Activated CD4-positive, alpha-beta T cell treated with anti-CD3 and anti-CD28 coated beads for 36 hours (primary cell): ENCODE measurements around the gene RGMB. TPM values are rescaled to one million over a fixed set of nuclear protein-coding genes. Genes with fewer than 3 reads are reported as not detected.

ENCODE experiments used
- ATAC-seq: fragments of 200-7000 bp; cut with Tn5 transposase; one replicate; pipeline ENCODE4 v1.10.0; 2021; ENCODE audit warnings: mild to moderate bottlenecking, moderate library complexity
- CTCF ChIA-PET: fragments of 350-600 bp; sonication (Branson Sonifier 250); formaldehyde crosslinking; loops from one replicate; lab custom pipeline; 2021; ENCODE audit warnings: antibody characterized with exemption; lab: Charles Lee
- POLR2A ChIA-PET: fragments of 350-600 bp; sonication (Branson Sonifier 250); formaldehyde crosslinking; loops from one replicate; lab custom pipeline; 2021; ENCODE audit warnings: antibody characterized with exemption, inconsistent platforms; lab: Charles Lee
- DNase-seq: peaks from one replicate; pipeline ENCODE4 v3.0.0-alpha.2; 2020
- H3K27ac Mint-ChIP-seq: one replicate; pipeline ENCODE4 v1.8.0; 2021; ENCODE audit warnings: mixed read lengths
- H3K27me3 Mint-ChIP-seq: one replicate; pipeline ENCODE4 v1.8.0; 2021; ENCODE audit warnings: mixed read lengths
- H3K36me3 Mint-ChIP-seq: one replicate; pipeline ENCODE4 v1.8.0; 2021; ENCODE audit warnings: low read depth, mixed read lengths
- H3K4me1 Mint-ChIP-seq: one replicate; pipeline ENCODE4 v1.8.0; 2021; ENCODE audit warnings: mixed read lengths
- H3K4me3 Mint-ChIP-seq: one replicate; pipeline ENCODE4 v1.8.0; 2021; ENCODE audit warnings: mild to moderate bottlenecking, moderate library complexity, mixed read lengths
- H3K9me3 Mint-ChIP-seq: one replicate; pipeline ENCODE4 v1.8.0; 2021; ENCODE audit warnings: low read depth, mixed read lengths
- intact Hi-C, 2 experiments: fragments of 100-400 bp; cut with DNase I in 1 of 2; cut with micrococcal nuclease in 1 of 2; formaldehyde crosslinking; loops; one replicate each; pipeline versions ENCODE4 v1.14.2 to v1.15.1; 2022 to 2024; cut with DNase I, micrococcal nuclease
- total RNA-seq, 2 experiments: library from RNA; stranded (reverse); gene quantifications; one replicate each; pipeline ENCODE4 v1.2.3, GENCODE V29; 2021

RGMB gene
- total RNA-seq, 2 experiments from 2014 or later = 2.8 to 2.9 TPM

DNA sequence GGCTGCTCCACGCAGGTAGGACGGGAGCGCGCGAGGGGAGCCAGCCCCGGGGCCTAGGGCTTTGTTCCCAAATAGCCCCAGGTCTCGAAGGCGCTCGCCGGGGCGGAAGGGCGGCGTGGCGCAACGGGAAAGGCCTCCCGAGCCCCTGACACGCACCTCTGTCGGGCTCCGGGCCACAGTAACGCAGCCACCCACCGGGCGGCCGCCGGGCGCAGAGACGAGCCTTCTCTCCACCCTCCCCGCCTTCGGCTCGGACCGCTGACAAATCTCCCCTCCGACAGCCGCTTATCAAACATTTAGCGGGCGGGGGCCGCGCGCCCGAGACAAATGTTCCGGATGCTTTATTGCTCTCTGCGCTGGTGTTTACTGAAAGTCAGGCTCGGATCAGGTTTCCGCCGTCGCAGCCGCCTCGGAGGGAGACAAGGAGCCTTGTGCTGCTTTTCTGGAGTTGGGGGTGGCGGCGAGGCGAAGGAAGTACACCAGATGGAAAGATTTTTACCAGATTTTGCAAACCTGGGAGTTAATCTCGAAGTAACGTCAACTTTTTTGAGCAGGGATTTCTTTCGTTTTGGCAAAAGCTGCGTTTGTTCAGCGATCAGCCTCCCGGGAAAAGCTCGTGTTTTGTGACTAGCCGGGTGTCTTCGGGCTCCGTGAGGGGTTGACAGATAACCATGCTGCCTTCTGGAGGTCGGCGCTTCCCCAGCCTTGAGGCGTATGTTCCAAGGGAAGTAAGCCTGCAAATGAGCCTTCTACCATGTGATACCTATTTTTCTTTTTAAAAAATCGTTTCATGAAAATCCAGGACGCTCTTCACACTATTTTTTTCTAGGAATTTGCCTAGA, 950 bp downstream of the RGMB start:
- peak; percentile 76 for DNase-seq
- Mint-ChIP-seq H3K36me3 (peaks cover 2% of the 10 kb centered on the region), H3K27ac (peak overlapping the region; percentile 77), H3K4me1 (peaks cover 48% of the 10 kb centered on the region), H3K27me3 (peaks cover 26% of the 10 kb centered on the region), H3K4me3 (peak overlapping the region; percentile 88), H3K9me3 (no peaks in the 10 kb centered on the region)
- intact Hi-C loops = loop anchor here (1.0 to 5.0 kb wide), 4 partner anchors 22 to 1897 kb away; partner anchors contain the start of genes ERAP2 (in 1 of the 2) and LNPEP (in 1 of the 2)
- ATAC-seq = peak; percentile 27
- ChIA-PET POLR2A (no interaction called here), CTCF (interaction anchor here (1.1 kb wide), 1 partner anchor 22 kb away, joined by 3 read pairs; no protein-coding TSS in a partner anchor)

DNA sequence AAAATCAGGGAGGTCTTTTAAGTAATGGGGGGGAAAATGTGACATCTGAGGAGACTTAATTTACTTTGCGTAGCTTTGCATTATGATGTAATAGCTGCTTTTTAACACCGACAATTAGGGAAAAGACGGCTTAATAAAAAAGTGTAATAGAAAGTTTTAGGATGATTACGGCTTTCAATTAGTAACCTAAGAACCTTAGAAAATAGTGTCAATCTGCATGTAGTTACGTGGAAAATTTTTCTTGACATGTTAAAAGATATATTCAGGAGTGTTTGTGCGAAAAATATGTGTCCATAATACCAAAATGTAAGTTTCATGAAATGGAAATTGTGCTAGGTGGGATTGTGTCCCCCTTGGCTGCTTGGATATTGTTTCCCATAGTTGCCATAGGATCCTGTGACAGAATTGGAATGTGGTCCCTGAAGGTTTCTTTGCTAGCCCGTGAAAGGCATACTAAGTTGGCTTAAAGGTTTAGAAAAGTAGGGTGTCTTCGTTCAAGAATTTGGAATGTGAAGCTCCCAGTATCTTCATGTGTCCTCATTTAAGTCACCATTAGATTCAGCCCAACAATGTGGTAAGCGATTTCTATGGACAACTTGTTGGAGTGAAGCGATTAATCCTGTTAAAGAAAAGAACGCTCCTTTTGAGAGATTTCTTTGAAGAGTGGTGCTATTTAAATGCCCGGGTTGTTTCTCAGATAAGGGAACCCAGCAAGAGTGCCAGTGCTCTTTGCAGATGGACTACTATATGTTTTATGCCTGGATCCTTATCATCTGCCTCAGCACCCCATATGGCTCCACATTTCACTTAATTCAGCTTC, 2.0 kb downstream of the RGMB start:
- ChIA-PET CTCF (interaction anchor here (4.0 kb wide), 1 partner anchor 20 kb away, joined by 17 read pairs; no protein-coding TSS in a partner anchor), POLR2A (no interaction called here)
- DNase-seq (no peak), ATAC-seq (no peak)
- no peaks in the 10 kb centered on the region for H3K9me3 Mint-ChIP-seq
- no peak overlapping the region for H3K27ac Mint-ChIP-seq
- peak overlapping the region; percentile 88 for H3K4me3 Mint-ChIP-seq
- peaks cover 4% of the 10 kb centered on the region for H3K36me3 Mint-ChIP-seq
- intact Hi-C loops = no loop called here
- peaks cover 46% of the 10 kb centered on the region for H3K4me1 Mint-ChIP-seq
- peaks cover 20% of the 10 kb centered on the region for H3K27me3 Mint-ChIP-seq

DNA sequence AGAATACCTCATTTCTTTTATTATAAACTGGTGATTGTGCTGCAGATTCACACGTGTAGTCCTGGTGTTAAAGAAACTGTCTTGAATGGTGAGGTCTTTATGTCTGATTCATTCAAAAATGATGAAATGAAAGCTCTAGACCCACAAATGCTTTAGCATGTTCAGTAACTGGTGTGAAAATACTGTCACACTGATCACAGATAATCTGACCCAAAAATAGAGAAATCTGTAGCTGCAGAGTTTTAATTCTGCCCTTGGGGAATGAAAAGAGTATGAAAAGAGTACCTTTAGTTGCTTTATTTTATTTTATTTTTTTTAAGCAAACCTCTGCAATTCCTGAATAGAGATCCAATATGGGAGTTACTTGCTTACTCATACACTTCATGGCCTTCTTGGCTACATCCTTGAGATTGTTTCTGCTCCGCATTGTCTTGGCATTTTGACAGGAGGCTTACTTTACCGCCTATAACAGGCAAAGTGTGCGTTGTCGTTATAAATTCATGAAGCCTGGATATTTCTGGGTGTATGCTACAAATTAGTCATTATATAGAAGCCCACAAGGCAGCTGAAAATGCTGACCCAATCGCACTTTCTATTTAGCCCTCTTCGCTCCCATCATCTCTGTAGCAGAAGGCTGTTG, 2.7 kb downstream of the RGMB start:
- no peak overlapping the region for H3K27ac Mint-ChIP-seq
- peaks cover 18% of the 10 kb centered on the region for H3K27me3 Mint-ChIP-seq
- H3K9me3 Mint-ChIP-seq = no peaks in the 10 kb centered on the region
- DNase-seq = no peak
- intact Hi-C loops = no loop called here
- H3K4me3 Mint-ChIP-seq = no peak overlapping the region
- peaks cover 4% of the 10 kb centered on the region for H3K36me3 Mint-ChIP-seq
- no peak for ATAC-seq
- H3K4me1 Mint-ChIP-seq = peaks cover 45% of the 10 kb centered on the region
- CTCF ChIA-PET = interaction anchor here (1.2 to 4.0 kb wide), 2 partner anchors 20 to 283 kb away, joined by 3 to 17 read pairs; no protein-coding TSS in a partner anchor
- POLR2A ChIA-PET = no interaction called here

DNA sequence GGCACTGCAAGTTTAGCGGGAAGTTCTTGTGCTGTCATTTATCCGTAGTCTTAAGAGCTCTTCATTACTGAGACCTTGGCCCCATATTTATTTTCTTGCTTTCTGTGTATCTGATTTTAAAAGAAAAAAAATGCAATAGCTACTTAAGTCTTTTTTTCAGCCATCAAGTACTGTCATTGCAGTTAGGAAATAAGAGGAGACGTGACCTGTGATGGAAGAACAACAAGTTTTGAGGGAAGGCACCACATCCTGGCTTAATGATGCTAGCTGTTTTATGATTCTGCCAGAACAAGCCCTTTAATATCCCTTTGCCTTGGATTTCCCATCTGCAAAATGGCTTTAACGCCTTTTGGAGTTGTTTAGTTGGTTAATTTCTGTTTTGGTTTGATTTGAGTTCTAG, 3.8 kb downstream of the RGMB start:
- DNase-seq = no peak
- Mint-ChIP-seq H3K27me3 (peaks cover 13% of the 10 kb centered on the region), H3K36me3 (peaks cover 8% of the 10 kb centered on the region), H3K4me3 (no peak overlapping the region), H3K4me1 (peaks cover 41% of the 10 kb centered on the region), H3K27ac (no peak overlapping the region), H3K9me3 (no peaks in the 10 kb centered on the region)
- ChIA-PET POLR2A (interaction anchor here (0.7 kb wide), 1 partner anchor 150 kb away, joined by 3 read pairs; no protein-coding TSS in a partner anchor), CTCF (interaction anchor here (1.2 to 4.0 kb wide), 4 partner anchors 9 to 282 kb away, joined by 3 to 23 read pairs (median 12); no protein-coding TSS in a partner anchor)
- intact Hi-C loops = no loop called here
- no peak for ATAC-seq

DNA sequence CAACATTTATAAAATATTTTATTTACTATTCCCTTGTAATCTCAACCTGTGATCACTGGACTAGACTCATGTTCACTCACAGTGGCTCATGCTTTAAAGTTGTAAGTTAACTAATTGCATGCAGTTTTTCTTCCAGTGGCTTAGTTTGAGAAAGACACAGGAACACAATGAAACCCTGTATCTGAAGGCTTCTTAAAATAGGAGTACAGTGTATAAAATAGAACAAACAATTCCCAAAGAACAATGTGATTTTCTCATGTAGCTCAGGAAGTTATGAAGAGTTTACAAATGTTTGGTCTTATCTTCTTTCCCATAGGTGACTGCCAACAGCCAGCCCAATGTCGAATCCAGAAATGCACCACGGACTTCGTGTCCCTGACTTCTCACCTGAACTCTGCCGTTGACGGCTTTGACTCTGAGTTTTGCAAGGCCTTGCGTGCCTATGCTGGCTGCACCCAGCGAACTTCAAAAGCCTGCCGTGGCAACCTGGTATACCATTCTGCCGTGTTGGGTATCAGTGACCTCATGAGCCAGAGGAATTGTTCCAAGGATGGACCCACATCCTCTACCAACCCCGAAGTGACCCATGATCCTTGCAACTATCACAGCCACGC, 5.9 kb downstream of the RGMB start:
- peaks cover 32% of the 10 kb centered on the region for H3K4me1 Mint-ChIP-seq
- no peak overlapping the region for H3K27ac Mint-ChIP-seq
- H3K9me3 Mint-ChIP-seq = no peaks in the 10 kb centered on the region
- H3K27me3 Mint-ChIP-seq = peaks cover 8% of the 10 kb centered on the region
- no peak overlapping the region for H3K4me3 Mint-ChIP-seq
- no peak for DNase-seq
- CTCF ChIA-PET = interaction anchor here (0.6 to 2.7 kb wide), 2 partner anchors 8 to 11 kb away, joined by 3 to 23 read pairs; no protein-coding TSS in a partner anchor
- H3K36me3 Mint-ChIP-seq = peaks cover 8% of the 10 kb centered on the region
- POLR2A ChIA-PET = no interaction called here
- intact Hi-C loops = no loop called here
- ATAC-seq = no peak

DNA sequence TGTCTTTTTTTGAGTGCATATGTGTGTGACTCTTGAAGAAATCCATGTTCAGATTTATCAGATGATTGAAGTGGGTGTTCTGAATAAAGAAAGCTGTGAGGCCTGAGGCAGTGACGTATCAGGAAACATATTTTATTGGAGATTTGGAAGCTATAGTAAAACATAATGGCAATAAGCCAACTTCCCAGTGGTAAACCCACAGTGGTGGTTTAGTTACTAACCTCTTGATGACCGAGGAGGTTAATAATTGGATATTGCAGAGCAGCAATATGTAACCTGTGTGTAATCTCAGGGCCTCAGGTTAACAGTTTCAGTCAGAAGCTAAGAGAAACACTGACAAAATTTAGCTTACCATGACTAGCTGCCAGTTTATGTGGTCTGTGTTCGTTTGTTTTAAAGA, 6.9 kb downstream of the RGMB start:
- H3K27me3 Mint-ChIP-seq = peaks cover 4% of the 10 kb centered on the region
- H3K27ac Mint-ChIP-seq = no peak overlapping the region
- no peaks in the 10 kb centered on the region for H3K9me3 Mint-ChIP-seq
- ChIA-PET CTCF (interaction anchor here (1.2 to 2.1 kb wide), 2 partner anchors 11 to 48 kb away, joined by 3 to 30 read pairs; no protein-coding TSS in a partner anchor), POLR2A (no interaction called here)
- H3K4me1 Mint-ChIP-seq = peaks cover 26% of the 10 kb centered on the region
- intact Hi-C loops = no loop called here
- ATAC-seq = no peak
- H3K4me3 Mint-ChIP-seq = no peak overlapping the region
- no peak for DNase-seq
- H3K36me3 Mint-ChIP-seq = peaks cover 6% of the 10 kb centered on the region

DNA sequence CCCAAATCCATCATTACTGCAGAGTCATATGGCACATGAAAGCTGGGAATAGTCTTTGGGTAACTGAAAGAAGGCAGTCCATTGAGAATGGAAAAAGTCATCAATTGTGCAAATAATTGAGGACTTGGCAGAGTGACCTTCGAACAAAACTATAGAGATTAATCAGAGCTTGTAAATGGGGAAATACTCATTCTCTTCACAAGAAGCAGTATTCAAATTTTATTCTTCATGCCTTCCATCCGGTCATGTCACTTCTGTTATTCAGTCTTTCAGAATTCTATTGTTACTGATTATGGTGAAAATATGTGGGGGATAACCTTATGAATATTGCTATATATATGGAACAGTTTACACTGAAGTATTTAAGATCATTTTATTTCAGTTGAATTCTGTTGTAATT, 8.1 kb downstream of the RGMB start:
- ATAC-seq (no peak), DNase-seq (no peak)
- H3K27ac Mint-ChIP-seq = no peak overlapping the region
- H3K4me3 Mint-ChIP-seq = no peak overlapping the region
- CTCF ChIA-PET = interaction anchor here (1.2 to 2.1 kb wide), 3 partner anchors 9 to 49 kb away, joined by 3 to 30 read pairs (median 7); partner anchors contain the start of gene RGMB
- H3K4me1 Mint-ChIP-seq = peaks cover 25% of the 10 kb centered on the region
- peaks cover under 1% of the 10 kb centered on the region for H3K27me3 Mint-ChIP-seq
- H3K9me3 Mint-ChIP-seq = no peaks in the 10 kb centered on the region
- peaks cover 6% of the 10 kb centered on the region for H3K36me3 Mint-ChIP-seq
- POLR2A ChIA-PET = no interaction called here
- intact Hi-C loops = no loop called here

DNA sequence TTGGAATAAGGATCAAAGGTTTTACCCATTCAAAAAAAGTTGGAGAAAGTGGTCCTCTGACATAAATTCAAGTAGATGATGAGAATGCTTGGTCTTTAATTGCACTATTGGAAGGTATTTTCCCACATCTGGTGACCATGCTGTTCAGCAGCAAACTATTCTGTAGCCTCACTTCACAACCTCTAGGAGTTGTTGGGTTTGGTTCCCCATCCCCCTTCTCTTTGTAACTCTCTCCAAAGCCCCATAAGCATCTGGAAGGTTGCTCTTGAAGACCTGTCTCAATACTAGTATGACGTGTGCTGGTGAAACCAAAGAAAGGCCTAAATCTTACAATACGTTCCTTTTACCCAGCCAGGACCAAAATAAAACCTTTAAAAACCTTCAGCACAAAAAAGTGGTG, 8.5 kb downstream of the RGMB start:
- no peaks in the 10 kb centered on the region for H3K9me3 Mint-ChIP-seq

DNA sequence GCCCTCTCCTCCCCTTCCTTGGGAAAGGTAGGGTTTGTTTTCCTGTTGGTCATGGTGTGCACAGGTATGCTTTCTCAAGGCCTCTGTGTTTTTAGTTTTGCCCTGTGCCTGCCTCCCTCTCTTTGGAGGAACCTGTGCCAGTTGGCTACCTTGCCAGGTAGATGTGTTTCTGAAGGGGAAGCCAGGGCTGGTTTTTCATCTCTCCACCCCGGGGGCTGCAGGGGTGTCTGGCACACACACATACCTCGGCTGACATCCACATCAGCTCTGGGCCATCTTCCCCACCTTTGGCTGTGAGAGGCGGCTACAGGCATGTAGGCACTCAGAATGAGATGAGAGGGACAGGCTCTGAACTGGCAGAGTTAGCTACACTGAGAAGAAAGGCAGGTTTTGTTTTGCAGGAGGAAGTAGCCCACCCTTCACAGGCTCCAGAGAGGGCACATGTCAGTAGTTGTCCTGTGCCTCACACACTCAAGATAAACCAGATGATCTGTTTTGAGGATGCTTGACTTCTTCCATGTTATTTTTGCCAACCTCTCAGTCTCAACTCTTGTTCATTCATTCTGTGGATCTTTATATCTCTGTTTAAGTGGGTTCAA, 9.7 kb downstream of the RGMB start:
- H3K4me1 Mint-ChIP-seq = peaks cover 26% of the 10 kb centered on the region
- intact Hi-C loops = no loop called here
- H3K9me3 Mint-ChIP-seq = no peaks in the 10 kb centered on the region
- H3K27ac Mint-ChIP-seq = no peak overlapping the region
- ChIA-PET POLR2A (no interaction called here), CTCF (interaction anchor here (1.0 to 1.4 kb wide), 3 partner anchors 12 to 57 kb away, joined by 4 to 5 read pairs (median 4); no protein-coding TSS in a partner anchor)
- H3K36me3 Mint-ChIP-seq = peaks cover 6% of the 10 kb centered on the region
- no peak for DNase-seq
- no peak for ATAC-seq
- no peaks in the 10 kb centered on the region for H3K27me3 Mint-ChIP-seq
- H3K4me3 Mint-ChIP-seq = no peak overlapping the region

More for the DNA sequence above, 8.5 kb downstream of the RGMB start:
- H3K4me3 Mint-ChIP-seq = no peak overlapping the region
- CTCF ChIA-PET = interaction anchor here (1.2 to 2.1 kb wide), 3 partner anchors 9 to 12 kb away, joined by 4 to 30 read pairs (median 7); partner anchors contain the start of gene RGMB
- no peaks in the 10 kb centered on the region for H3K27me3 Mint-ChIP-seq
- intact Hi-C loops = no loop called here
- POLR2A ChIA-PET = no interaction called here
- peaks cover 26% of the 10 kb centered on the region for H3K4me1 Mint-ChIP-seq
- DNase-seq (no peak), ATAC-seq (no peak)
- peaks cover 6% of the 10 kb centered on the region for H3K36me3 Mint-ChIP-seq
- H3K27ac Mint-ChIP-seq = no peak overlapping the region

DNA sequence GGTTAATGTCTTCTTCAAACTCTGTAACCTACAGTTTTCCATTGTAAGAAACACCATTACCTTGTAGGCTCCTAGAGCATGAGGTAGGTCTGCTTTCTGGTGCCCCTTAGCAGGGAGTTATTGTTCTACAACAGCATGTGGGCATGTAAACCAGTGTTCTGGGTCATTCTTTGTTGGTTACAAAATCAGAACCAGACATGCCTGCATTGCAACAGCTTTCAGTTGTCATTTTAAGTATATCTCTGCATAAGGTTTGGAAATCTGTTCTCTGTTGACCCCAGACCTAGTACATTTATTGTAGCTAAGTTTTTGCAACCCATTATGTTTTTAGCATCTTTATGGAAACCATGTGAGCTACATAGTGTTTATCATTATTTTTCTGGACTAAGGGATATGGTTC, 10.9 kb downstream of the RGMB start:
- ChIA-PET POLR2A (no interaction called here), CTCF (interaction anchor here (1.0 kb wide), 1 partner anchor 62 kb away, joined by 5 read pairs; no protein-coding TSS in a partner anchor)
- H3K36me3 Mint-ChIP-seq = peaks cover 6% of the 10 kb centered on the region
- ATAC-seq (no peak), DNase-seq (no peak)
- no peak overlapping the region for H3K4me3 Mint-ChIP-seq
- peaks cover 26% of the 10 kb centered on the region for H3K4me1 Mint-ChIP-seq
- intact Hi-C loops = no loop called here
- no peaks in the 10 kb centered on the region for H3K9me3 Mint-ChIP-seq
- no peaks in the 10 kb centered on the region for H3K27me3 Mint-ChIP-seq
- H3K27ac Mint-ChIP-seq = no peak overlapping the region
